LoVo (cell line): ENCODE results near the gene NAV3.

Source experiments
- DNase-seq: peaks from one replicate; pipeline ENCODE4 v3.0.0-alpha.2; 2016; ENCODE audit warnings: low spot score

The NAV3 gene

GRCh38 chr12:77993658-77994057 is 163.0 kb downstream of the NAV3 start:
- no peak for DNase-seq

- peak; percentile 18 for DNase-seq
Observed at GRCh38 chr12:77995436-77996167, 164.9 kb downstream of the NAV3 start.

- no peak for DNase-seq
Observed at GRCh38 chr12:77996670-77997069, 166.0 kb downstream of the NAV3 start.

GRCh38 chr12:77998236-77998786 is 167.6 kb downstream of the NAV3 start:
- no peak for DNase-seq

GRCh38 chr12:77999074-77999715 is 168.5 kb downstream of the NAV3 start:
- DNase-seq, result no peak

GRCh38 chr12:78002878-78003277 is 172.2 kb downstream of the NAV3 start:
- no peak for DNase-seq

GRCh38 chr12:78004249-78005093 is 173.8 kb downstream of the NAV3 start:
- no peak for DNase-seq

- DNase-seq, result no peak
Observed at GRCh38 chr12:78005094-78005492, 174.4 kb downstream of the NAV3 start.

- no peak for DNase-seq
Observed at GRCh38 chr12:78007173-78007572, 176.5 kb downstream of the NAV3 start.

GRCh38 chr12:78009031-78009430 is 178.3 kb downstream of the NAV3 start:
- no peak for DNase-seq

- no peak for DNase-seq
Observed at GRCh38 chr12:78018171-78018910, 187.6 kb downstream of the NAV3 start.

GRCh38 chr12:78018939-78019338 is 188.2 kb downstream of the NAV3 start:
- no peak for DNase-seq

GRCh38 chr12:78028426-78028825 is 197.7 kb downstream of the NAV3 start:
- no peak for DNase-seq

- no peak for DNase-seq
Observed at GRCh38 chr12:78034025-78034424, 203.3 kb downstream of the NAV3 start.

GRCh38 chr12:78035901-78036606 is 205.4 kb downstream of the NAV3 start:
- no peak for DNase-seq

GRCh38 chr12:78036874-78037273 is 206.2 kb downstream of the NAV3 start:
- no peak for DNase-seq

- no peak for DNase-seq
Observed at GRCh38 chr12:78037707-78038106, 207.0 kb downstream of the NAV3 start.

- DNase-seq, result no peak
Observed at GRCh38 chr12:78038541-78038940, 207.8 kb downstream of the NAV3 start.

- DNase-seq, result no peak
Observed at GRCh38 chr12:78038986-78039385, 208.3 kb downstream of the NAV3 start.

GRCh38 chr12:78040111-78040510 is 209.4 kb downstream of the NAV3 start:
- DNase-seq, result no peak

GRCh38 chr12:78050790-78051189 is 220.1 kb downstream of the NAV3 start:
- DNase-seq, result no peak
